SK-N-SH (cell line): ENCODE data around the gene PXDN. TPM values are rescaled to one million over a fixed set of nuclear protein-coding genes. Genes with fewer than 3 reads are reported as not detected.

Experiments used
- CTCF ChIA-PET: fragments of 300-600, 350-600 bp; formaldehyde crosslinking; extraction: SDS; loops from one replicate; lab custom pipeline; 2021; lab: Yijun Ruan, JAX
- POLR2A ChIA-PET: fragments of 350-600 bp; sonication (Branson Sonifier 250); formaldehyde crosslinking; extraction: SDS; loops from one replicate; lab custom pipeline; 2020; ENCODE audit warnings: antibody characterized with exemption, inconsistent platforms; lab: Yijun Ruan, JAX
- DNase-seq: peaks from one replicate; pipeline ENCODE4 v3.0.0; 2012
- H2AFZ ChIP-seq: fragments of 200-600 bp; sonication (generic); 2 replicates; pipeline ENCODE4 v1.8.1; 2016; ENCODE audit warnings: antibody characterized with exemption, mild to moderate bottlenecking, low read depth
- H3F3A ChIP-seq: fragments of 200-600 bp; sonication (generic); replicated peaks from 2 replicates; pipeline ENCODE3; 2016; ENCODE audit warnings: antibody characterized with exemption, mild to moderate bottlenecking; ENCODE audit not compliant: insufficient read depth
- H3K27ac ChIP-seq, 2 experiments: fragments of 200-500 bp in 1 of 2; fragments of 200-600 bp in 1 of 2; sonication (Bioruptor generic) in 1 of 2; sonication (generic), shearing (Covaris generic) in 1 of 2; 2 replicates each; pipeline versions ENCODE4 v1.5.1 to v1.6.1; 2014 to 2016; ENCODE audit warnings: low read depth in 2 of 2, inconsistent platforms in 1 of 2, low read length in 1 of 2, mild to moderate bottlenecking in 1 of 2, mixed read lengths in 1 of 2
- H3K27me3 ChIP-seq: fragments of 200-600 bp; sonication (generic), shearing (Covaris generic); 2 replicates; pipeline ENCODE4 v1.6.1; 2016; ENCODE audit warnings: mixed run types; ENCODE audit not compliant: insufficient read depth
- H3K36me3 ChIP-seq, 2 experiments: fragments of 200-500 bp in 1 of 2; fragments of 200-600 bp in 1 of 2; sonication (Bioruptor generic) in 1 of 2; sonication (generic) in 1 of 2; replicated peaks in 1 of 2; 2 replicates each; pipeline versions ENCODE3 to v1.5.1; 2014 to 2016; ENCODE audit warnings: low read length in 1 of 2, mild to moderate bottlenecking in 1 of 2; ENCODE audit not compliant: insufficient read depth in 2 of 2, control insufficient read depth in 1 of 2
- H3K4me1 ChIP-seq, 2 experiments: fragments of 200-500 bp in 1 of 2; fragments of 200-600 bp in 1 of 2; sonication (Bioruptor generic) in 1 of 2; sonication (generic), shearing (Covaris generic) in 1 of 2; 2 replicates each; pipeline versions ENCODE4 v1.5.1 to v1.6.1; 2014 to 2016; ENCODE audit warnings: low read depth in 1 of 2, low read length in 1 of 2, mixed run types in 1 of 2; ENCODE audit not compliant: insufficient read depth in 2 of 2, control insufficient read depth in 1 of 2
- H3K4me2 ChIP-seq: fragments of 200-600 bp; sonication (generic), shearing (Covaris generic); 2 replicates; pipeline ENCODE4 v1.6.1; 2017; ENCODE audit warnings: mixed run types
- H3K4me3 ChIP-seq, 2 experiments: fragments of 200-500 bp in 1 of 2; fragments of 200-600 bp in 1 of 2; sonication (Bioruptor generic) in 1 of 2; sonication (generic), shearing (Covaris generic) in 1 of 2; 2 replicates each; pipeline versions ENCODE4 v1.5.1 to v1.8.1; 2014 to 2016; ENCODE audit warnings: low read depth in 2 of 2, inconsistent platforms in 1 of 2, low read length in 1 of 2, mild to moderate bottlenecking in 1 of 2, mixed read lengths in 1 of 2, moderate library complexity in 1 of 2
- H3K79me2 ChIP-seq: fragments of 200-600 bp; sonication (generic); 2 replicates; pipeline ENCODE4 v1.8.1; 2017; ENCODE audit warnings: mild to moderate bottlenecking; ENCODE audit not compliant: insufficient read depth
- H3K9ac ChIP-seq: fragments of 200-600 bp; sonication (generic); 2 replicates; pipeline ENCODE4 v1.6.1; 2017; ENCODE audit warnings: mixed run types
- H3K9me2 ChIP-seq: fragments of 200-600 bp; sonication (generic); 2 replicates; pipeline ENCODE4 v1.6.1; 2017; ENCODE audit warnings: mixed run types
- H3K9me3 ChIP-seq: fragments of 200-600 bp; sonication (generic); 2 replicates; pipeline ENCODE4 v1.6.1; 2017; ENCODE audit warnings: mixed run types, mild to moderate bottlenecking, moderate library complexity
- H4K20me1 ChIP-seq: fragments of 200-600 bp; sonication (generic); 2 replicates; pipeline ENCODE4 v1.6.1; 2017; ENCODE audit warnings: mild to moderate bottlenecking, mixed run types; ENCODE audit not compliant: insufficient read depth
- CHD2 ChIP-seq: fragments of 150-350 bp; IDR thresholded peaks from 2 replicates; pipeline ENCODE4 v1.6.1; 2018; ENCODE audit warnings: low read length; ENCODE audit not compliant: partially characterized antibody
- ELF1 ChIP-seq: IDR thresholded peaks from 2 replicates; pipeline ENCODE4 v1.4.0; 2012
- EZH2phosphoT487 ChIP-seq: fragments of 200-600 bp; sonication (generic); IDR thresholded peaks from 2 replicates; pipeline ENCODE4 v1.6.1; 2017; ENCODE audit warnings: low read depth, mixed run types, mild to moderate bottlenecking, antibody characterized with exemption, moderate library complexity, borderline replicate concordance
- FOXJ3 ChIP-seq: sonication (generic); formaldehyde crosslinking; IDR thresholded peaks from 2 replicates; pipeline ENCODE4 v1.5.1; 2020; ENCODE audit warnings: mild to moderate bottlenecking, missing genetic modification reagents
- FOXM1 ChIP-seq: IDR thresholded peaks from 2 replicates; pipeline ENCODE4 v1.4.0; 2012; ENCODE audit warnings: low read depth, mild to moderate bottlenecking
- GATA2 ChIP-seq: sonication (generic); formaldehyde crosslinking; IDR thresholded peaks from 2 replicates; pipeline ENCODE4 v1.5.0; 2020; ENCODE audit warnings: mild to moderate bottlenecking, missing genetic modification reagents
- JUND ChIP-seq: IDR thresholded peaks from 2 replicates; pipeline ENCODE4 v1.4.0; 2012
- MEF2A ChIP-seq: IDR thresholded peaks from 2 replicates; pipeline ENCODE4 v1.4.0; 2012; ENCODE audit warnings: low read depth, borderline replicate concordance
- MXI1 ChIP-seq: IDR thresholded peaks from 2 replicates; pipeline ENCODE4 v1.6.1; 2012; ENCODE audit warnings: mild to moderate bottlenecking, low read depth, low read length, improper control_type of control experiment
- NFIC ChIP-seq: IDR thresholded peaks from 2 replicates; pipeline ENCODE4 v1.4.0; 2012; ENCODE audit warnings: borderline replicate concordance
- NRF1 ChIP-seq: IDR thresholded peaks from 2 replicates; pipeline ENCODE4 v1.6.1; 2012; ENCODE audit warnings: low read depth, mild to moderate bottlenecking, low read length
- POLR2AphosphoS5 ChIP-seq: IDR thresholded peaks from 2 replicates; pipeline ENCODE4 v1.6.1; 2012; ENCODE audit warnings: low read depth, low read length
- RCOR1 ChIP-seq: fragments of 150-350 bp; IDR thresholded peaks from 2 replicates; pipeline ENCODE4 v1.6.1; 2017; ENCODE audit warnings: antibody characterized with exemption, low read length
- RFX5 ChIP-seq: IDR thresholded peaks from 2 replicates; pipeline ENCODE4 v1.6.1; 2012; ENCODE audit warnings: mild to moderate bottlenecking, improper control_type of control experiment, low read length
- RXRA ChIP-seq: IDR thresholded peaks from 2 replicates; pipeline ENCODE4 v1.4.0; 2012; ENCODE audit warnings: low read depth, mild to moderate bottlenecking, borderline replicate concordance
- SMC3 ChIP-seq: IDR thresholded peaks from 2 replicates; pipeline ENCODE4 v1.6.1; 2012; ENCODE audit warnings: low read depth, low read length, improper control_type of control experiment
- TAF1 ChIP-seq: IDR thresholded peaks from 2 replicates; pipeline ENCODE4 v1.6.1; 2012; ENCODE audit warnings: low read depth, mild to moderate bottlenecking, low read length, moderate library complexity, borderline replicate concordance
- WGBS: methylation state at CpG from one replicate; pipeline ENCODE4 v1.1.6; 2017; ENCODE audit warnings: low lambda C conversion rate; 5-methylcytosine and 5-hydroxymethylcytosine counted together
- polyA plus RNA-seq, 3 experiments: library from polyadenylated mRNA; depleted of rRNA; stranded (reverse); fragments of >200 nt; gene quantifications; 2 replicates each; pipeline ENCODE4 v1.2.3, GENCODE V29; 2012
- TF ChIP-seq, protein P1 (sequence below): IDR thresholded peaks from 2 replicates; pipeline ENCODE4 v1.6.1; 2012; ENCODE audit warnings: mild to moderate bottlenecking, low read depth, low read length, moderate library complexity
- TF ChIP-seq, protein P2 (sequence below): IDR thresholded peaks from 2 replicates; pipeline ENCODE4 v1.4.0; 2012; ENCODE audit warnings: low read depth
- TF ChIP-seq, protein P3 (sequence below): fragments of 200-600 bp; sonication (generic); IDR thresholded peaks from 2 replicates; pipeline ENCODE4 v1.6.1; 2017; ENCODE audit warnings: antibody characterized with exemption, mild to moderate bottlenecking, moderate library complexity
- TF ChIP-seq, protein P4 (sequence below): fragments of 150-350 bp; IDR thresholded peaks from 2 replicates; pipeline ENCODE4 v1.6.1; 2016; ENCODE audit warnings: mild to moderate bottlenecking, low read depth, low read length

PXDN gene
- polyA plus RNA-seq, 1 of the 3 experiments (the other 2 are of a cell fraction): 146 TPM

DNA sequence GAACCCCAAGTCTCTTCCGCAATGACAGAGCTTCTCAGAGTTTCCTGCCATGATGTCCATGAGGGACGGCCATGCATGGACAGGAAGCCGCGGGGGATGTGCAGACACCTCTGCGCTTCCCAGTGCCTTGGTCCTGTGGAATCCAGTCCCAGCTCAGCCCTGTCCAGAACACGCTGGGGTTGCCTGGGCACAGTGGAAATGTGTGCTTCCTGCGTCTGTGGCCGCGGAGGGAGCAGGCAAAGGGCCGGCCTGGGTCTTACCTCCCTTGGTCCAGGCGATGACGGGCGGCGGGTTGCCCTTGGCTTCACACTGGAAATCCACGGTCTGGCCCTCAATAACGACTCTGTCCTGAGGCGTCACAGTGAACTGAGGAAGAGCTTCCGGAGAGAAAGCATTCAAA lies 79.6 kb downstream of the PXDN start:
- Histone ChIP-seq H3K9ac (no peak overlapping the region), H3K27me3 (no peaks in the 10 kb centered on the region)

DNA sequence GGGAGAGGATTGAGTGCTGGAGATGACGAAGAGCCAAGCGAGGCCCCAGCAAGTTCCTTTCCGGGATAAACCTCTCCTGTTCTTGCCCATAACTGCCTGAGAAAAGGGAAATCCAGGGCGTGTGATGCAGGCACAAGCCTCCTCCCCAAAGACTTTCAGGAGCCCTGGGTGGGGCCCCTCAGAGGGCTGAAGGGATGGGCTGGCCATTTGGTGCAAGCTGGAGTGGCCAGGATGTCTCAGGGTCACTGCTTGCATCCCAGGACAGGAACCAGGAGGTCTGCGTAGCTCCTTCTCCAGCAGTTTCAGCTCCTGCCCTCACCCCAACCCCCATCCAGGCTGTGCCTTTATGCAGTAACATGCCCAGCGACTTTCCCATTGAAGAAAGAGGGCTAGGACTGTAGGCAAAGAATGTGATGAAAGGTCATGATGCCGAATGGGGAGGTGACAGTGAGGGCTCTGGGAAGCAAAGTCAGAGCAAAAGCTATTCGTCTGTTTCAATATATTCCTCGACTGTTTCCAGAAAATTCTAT lies 80.2 kb downstream of the PXDN start:
- Histone ChIP-seq H2AFZ (no peak overlapping the region), H3K9me3 (no peaks in the 10 kb centered on the region), H3K27ac (no peak overlapping the region; a peak in 1 of 4 replicates), H4K20me1 (no peaks in the 10 kb centered on the region), H3F3A (no peaks in the 10 kb centered on the region), H3K4me1 (peaks cover 0 to 21% of the 10 kb centered on the region in 2 experiments; a peak in 1 of 4 replicates), H3K79me2 (peaks cover 20% of the 10 kb centered on the region; the same call in 1 of the 2 replicates), H3K36me3 (peaks cover 71 to 79% of the 10 kb centered on the region in 2 experiments), H3K9ac (no peak overlapping the region), H3K4me2 (no peak overlapping the region), H3K4me3 (no peak overlapping the region), H3K27me3 (no peaks in the 10 kb centered on the region), H3K9me2 (no peaks in the 10 kb centered on the region)
- no peak for DNase-seq
- ChIA-PET POLR2A (no interaction called here), CTCF (interaction anchor here (1.2 to 3.6 kb wide), 6 partner anchors 9 to 106 kb away, joined by 3 to 15 read pairs (median 6); no protein-coding TSS in a partner anchor)
- 89% methylated on average over 9 of the region's 9 CpGs for WGBS
- TF ChIP-seq JUND (no peak), MEF2A (no peak), CHD2 (no peak), FOXJ3 (CRISPR knock-in tag) (no peak), RFX5 (no peak), POLR2AphosphoS5 (no peak), TAF1 (no peak), SMC3 (no peak)
- TF ChIP-seq, protein P1, sequence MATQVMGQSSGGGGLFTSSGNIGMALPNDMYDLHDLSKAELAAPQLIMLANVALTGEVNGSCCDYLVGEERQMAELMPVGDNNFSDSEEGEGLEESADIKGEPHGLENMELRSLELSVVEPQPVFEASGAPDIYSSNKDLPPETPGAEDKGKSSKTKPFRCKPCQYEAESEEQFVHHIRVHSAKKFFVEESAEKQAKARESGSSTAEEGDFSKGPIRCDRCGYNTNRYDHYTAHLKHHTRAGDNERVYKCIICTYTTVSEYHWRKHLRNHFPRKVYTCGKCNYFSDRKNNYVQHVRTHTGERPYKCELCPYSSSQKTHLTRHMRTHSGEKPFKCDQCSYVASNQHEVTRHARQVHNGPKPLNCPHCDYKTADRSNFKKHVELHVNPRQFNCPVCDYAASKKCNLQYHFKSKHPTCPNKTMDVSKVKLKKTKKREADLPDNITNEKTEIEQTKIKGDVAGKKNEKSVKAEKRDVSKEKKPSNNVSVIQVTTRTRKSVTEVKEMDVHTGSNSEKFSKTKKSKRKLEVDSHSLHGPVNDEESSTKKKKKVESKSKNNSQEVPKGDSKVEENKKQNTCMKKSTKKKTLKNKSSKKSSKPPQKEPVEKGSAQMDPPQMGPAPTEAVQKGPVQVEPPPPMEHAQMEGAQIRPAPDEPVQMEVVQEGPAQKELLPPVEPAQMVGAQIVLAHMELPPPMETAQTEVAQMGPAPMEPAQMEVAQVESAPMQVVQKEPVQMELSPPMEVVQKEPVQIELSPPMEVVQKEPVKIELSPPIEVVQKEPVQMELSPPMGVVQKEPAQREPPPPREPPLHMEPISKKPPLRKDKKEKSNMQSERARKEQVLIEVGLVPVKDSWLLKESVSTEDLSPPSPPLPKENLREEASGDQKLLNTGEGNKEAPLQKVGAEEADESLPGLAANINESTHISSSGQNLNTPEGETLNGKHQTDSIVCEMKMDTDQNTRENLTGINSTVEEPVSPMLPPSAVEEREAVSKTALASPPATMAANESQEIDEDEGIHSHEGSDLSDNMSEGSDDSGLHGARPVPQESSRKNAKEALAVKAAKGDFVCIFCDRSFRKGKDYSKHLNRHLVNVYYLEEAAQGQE: no peak

More for the DNA sequence above, 79.6 kb downstream of the PXDN start:
- Histone ChIP-seq H3K9me3 (no peaks in the 10 kb centered on the region), H3K4me3 (no peak overlapping the region), H3K9me2 (no peaks in the 10 kb centered on the region), H3K36me3 (peaks cover 70 to 74% of the 10 kb centered on the region in 2 experiments), H3F3A (no peaks in the 10 kb centered on the region), H3K4me1 (peaks cover 0 to 21% of the 10 kb centered on the region in 2 experiments; a peak in 1 of 4 replicates)
- TF ChIP-seq POLR2AphosphoS5 (no peak), FOXM1 (no peak), NRF1 (no peak), FOXJ3 (CRISPR knock-in tag) (no peak), MEF2A (no peak), NFIC (no peak), EZH2phosphoT487 (no peak), ELF1 (no peak), RCOR1 (no peak), RXRA (no peak), GATA2 (CRISPR knock-in tag) (no peak), MXI1 (no peak)
- TF ChIP-seq, protein P2, sequence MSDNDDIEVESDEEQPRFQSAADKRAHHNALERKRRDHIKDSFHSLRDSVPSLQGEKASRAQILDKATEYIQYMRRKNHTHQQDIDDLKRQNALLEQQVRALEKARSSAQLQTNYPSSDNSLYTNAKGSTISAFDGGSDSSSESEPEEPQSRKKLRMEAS: no peak
- TF ChIP-seq, protein P3, sequence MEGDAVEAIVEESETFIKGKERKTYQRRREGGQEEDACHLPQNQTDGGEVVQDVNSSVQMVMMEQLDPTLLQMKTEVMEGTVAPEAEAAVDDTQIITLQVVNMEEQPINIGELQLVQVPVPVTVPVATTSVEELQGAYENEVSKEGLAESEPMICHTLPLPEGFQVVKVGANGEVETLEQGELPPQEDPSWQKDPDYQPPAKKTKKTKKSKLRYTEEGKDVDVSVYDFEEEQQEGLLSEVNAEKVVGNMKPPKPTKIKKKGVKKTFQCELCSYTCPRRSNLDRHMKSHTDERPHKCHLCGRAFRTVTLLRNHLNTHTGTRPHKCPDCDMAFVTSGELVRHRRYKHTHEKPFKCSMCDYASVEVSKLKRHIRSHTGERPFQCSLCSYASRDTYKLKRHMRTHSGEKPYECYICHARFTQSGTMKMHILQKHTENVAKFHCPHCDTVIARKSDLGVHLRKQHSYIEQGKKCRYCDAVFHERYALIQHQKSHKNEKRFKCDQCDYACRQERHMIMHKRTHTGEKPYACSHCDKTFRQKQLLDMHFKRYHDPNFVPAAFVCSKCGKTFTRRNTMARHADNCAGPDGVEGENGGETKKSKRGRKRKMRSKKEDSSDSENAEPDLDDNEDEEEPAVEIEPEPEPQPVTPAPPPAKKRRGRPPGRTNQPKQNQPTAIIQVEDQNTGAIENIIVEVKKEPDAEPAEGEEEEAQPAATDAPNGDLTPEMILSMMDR: no peak
- TF ChIP-seq, protein P4, sequence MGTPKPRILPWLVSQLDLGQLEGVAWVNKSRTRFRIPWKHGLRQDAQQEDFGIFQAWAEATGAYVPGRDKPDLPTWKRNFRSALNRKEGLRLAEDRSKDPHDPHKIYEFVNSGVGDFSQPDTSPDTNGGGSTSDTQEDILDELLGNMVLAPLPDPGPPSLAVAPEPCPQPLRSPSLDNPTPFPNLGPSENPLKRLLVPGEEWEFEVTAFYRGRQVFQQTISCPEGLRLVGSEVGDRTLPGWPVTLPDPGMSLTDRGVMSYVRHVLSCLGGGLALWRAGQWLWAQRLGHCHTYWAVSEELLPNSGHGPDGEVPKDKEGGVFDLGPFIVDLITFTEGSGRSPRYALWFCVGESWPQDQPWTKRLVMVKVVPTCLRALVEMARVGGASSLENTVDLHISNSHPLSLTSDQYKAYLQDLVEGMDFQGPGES: no peak
- TF ChIP-seq, all 33 proteins: peak for 0
- no peaks in the 10 kb centered on the region for H4K20me1 ChIP-seq
- peak overlapping the region in 1 of 2 experiments; percentile 53; a peak in 1 of 4 replicates for H3K27ac ChIP-seq
- H2AFZ ChIP-seq: no peak overlapping the region
- no peak for DNase-seq
- ChIA-PET POLR2A (interaction anchor here (0.6 kb wide), 1 partner anchor 48 kb away, joined by 3 read pairs; no protein-coding TSS in a partner anchor), CTCF (interaction anchor here (1.2 to 3.6 kb wide), 5 partner anchors 9 to 105 kb away, joined by 3 to 15 read pairs (median 8); no protein-coding TSS in a partner anchor)
- peaks cover 20% of the 10 kb centered on the region; the same call in 1 of the 2 replicates for H3K79me2 ChIP-seq
- H3K4me2 ChIP-seq: no peak overlapping the region
- WGBS: 94% methylated on average over 17 of the region's 18 CpGs
